GM23338 (cell line): Measurements from ENCODE around the gene TMEM222. TPM values are rescaled to one million over a fixed set of nuclear protein-coding genes. Genes with fewer than 3 reads are reported as not detected.

Source experiments
- ATAC-seq: fragments of 200-7000 bp; cut with Tn5 transposase; 3 replicates; pipeline ENCODE4 v1.9.1; 2020
- DNase-seq: peaks from one replicate; pipeline ENCODE4 v3.0.0-alpha.2; 2015; ENCODE audit warnings: low spot score
- H2AFZ ChIP-seq: fragments of 200-600 bp; sonication (generic); 2 replicates; pipeline ENCODE4 v1.8.0; 2016; ENCODE audit warnings: antibody characterized with exemption, mild to moderate bottlenecking, moderate library complexity
- H3F3A ChIP-seq: fragments of 200-600 bp; sonication (generic); replicated peaks from 2 replicates; pipeline ENCODE4 v1.8.0; 2017; ENCODE audit warnings: antibody characterized with exemption, mixed run types, low read depth
- H3K27ac ChIP-seq: fragments of 200-600 bp; sonication (generic); 2 replicates; pipeline ENCODE4 v1.6.1; 2016; ENCODE audit warnings: low read depth
- H3K27me3 ChIP-seq: fragments of 200-600 bp; sonication (generic); 2 replicates; pipeline ENCODE4 v1.8.0; 2016; ENCODE audit warnings: mild to moderate bottlenecking, mixed run types, moderate library complexity; ENCODE audit not compliant: insufficient read depth
- H3K36me3 ChIP-seq: fragments of 200-600 bp; sonication (generic); 2 replicates; pipeline ENCODE4 v1.8.0; 2016; ENCODE audit warnings: mild to moderate bottlenecking; ENCODE audit not compliant: insufficient read depth
- H3K4me1 ChIP-seq: fragments of 200-600 bp; sonication (generic); 2 replicates; pipeline ENCODE4 v1.8.0; 2016; ENCODE audit warnings: mild to moderate bottlenecking, moderate library complexity; ENCODE audit not compliant: insufficient read depth
- H3K4me2 ChIP-seq: fragments of 200-600 bp; sonication (generic); 2 replicates; pipeline ENCODE4 v1.7.1; 2017; ENCODE audit warnings: mixed run types
- H3K4me3 ChIP-seq: fragments of 200-600 bp; sonication (generic); 2 replicates; pipeline ENCODE4 v1.6.1; 2016; ENCODE audit warnings: mixed run types
- H3K79me2 ChIP-seq: fragments of 200-600 bp; sonication (generic); replicated peaks from 2 replicates; pipeline ENCODE4 v1.8.0; 2017; ENCODE audit warnings: mild to moderate bottlenecking; ENCODE audit not compliant: insufficient read depth
- H3K9me2 ChIP-seq: fragments of 200-600 bp; sonication (generic); 2 replicates; pipeline ENCODE4 v1.8.0; 2017; ENCODE audit not compliant: insufficient read depth
- H4K20me1 ChIP-seq: fragments of 200-600 bp; sonication (generic); replicated peaks from 2 replicates; pipeline ENCODE4 v1.8.0; 2017; ENCODE audit warnings: mild to moderate bottlenecking; ENCODE audit not compliant: insufficient read depth
- H3K27ac Mint-ChIP-seq: 2 replicates; pipeline ENCODE4 v1.8.0; 2020; ENCODE audit warnings: inconsistent platforms, mild to moderate bottlenecking, moderate library complexity, mixed read lengths
- H3K27me3 Mint-ChIP-seq: 3 replicates; pipeline ENCODE4 v1.8.0; 2022; ENCODE audit warnings: low read depth, mild to moderate bottlenecking, moderate library complexity, mixed read lengths, inconsistent platforms; ENCODE audit not compliant: insufficient read depth, poor library complexity
- H3K36me3 Mint-ChIP-seq: 3 replicates; pipeline ENCODE4 v1.8.0; 2021; ENCODE audit warnings: low read depth, mild to moderate bottlenecking, inconsistent platforms, moderate library complexity, mixed read lengths
- H3K4me1 Mint-ChIP-seq: 3 replicates; pipeline ENCODE4 v1.8.0; 2020; ENCODE audit warnings: mild to moderate bottlenecking, inconsistent platforms, mixed read lengths
- H3K4me3 Mint-ChIP-seq: 3 replicates; pipeline ENCODE4 v1.8.0; 2021; ENCODE audit warnings: moderate library complexity, mild to moderate bottlenecking, inconsistent platforms, mixed read lengths
- H3K9me3 Mint-ChIP-seq: 3 replicates; pipeline ENCODE4 v1.8.0; 2020; ENCODE audit warnings: moderate library complexity, mild to moderate bottlenecking, inconsistent platforms, mixed read lengths
- CREB1 ChIP-seq: fragments of 250-450 bp; sonication (Bioruptor Pico); IDR thresholded peaks from 2 replicates; pipeline ENCODE4 v1.5.0; 2020; ENCODE audit warnings: low read depth, mild to moderate bottlenecking, moderate library complexity
- CTCF ChIP-seq, 2 experiments: fragments of 200-600 bp in 1 of 2; sonication (generic) in 1 of 2; conservative IDR thresholded peaks; 2 replicates each; pipeline versions ENCODE4 v1.5.1 to v1.6.1; 2016 to 2017; ENCODE audit warnings: antibody characterized with exemption in 2 of 2, low read depth in 2 of 2, mild to moderate bottlenecking in 2 of 2, moderate library complexity in 1 of 2
- ETS1 ChIP-seq: IDR thresholded peaks from 2 replicates; pipeline ENCODE4 v1.6.1; 2016; ENCODE audit warnings: antibody characterized with exemption
- EZH2 ChIP-seq: fragments of 200-600 bp; sonication (generic); IDR thresholded peaks from one replicate; pipeline ENCODE4 v1.8.0; 2017; ENCODE audit warnings: antibody characterized with exemption, mild to moderate bottlenecking, low read depth; ENCODE audit not compliant: unreplicated experiment
- EZH2phosphoT487 ChIP-seq: fragments of 200-600 bp; sonication (generic); IDR thresholded peaks from one replicate; pipeline ENCODE4 v1.8.1; 2018; ENCODE audit warnings: antibody characterized with exemption; ENCODE audit not compliant: unreplicated experiment
- JUNB ChIP-seq: IDR thresholded peaks from one replicate; pipeline ENCODE4 v1.6.1; 2016; ENCODE audit warnings: antibody characterized with exemption; ENCODE audit not compliant: unreplicated experiment
- NANOG ChIP-seq: IDR thresholded peaks from 2 replicates; pipeline ENCODE4 v1.6.1; 2016; ENCODE audit warnings: antibody characterized with exemption, borderline replicate concordance
- POLR2AphosphoS5 ChIP-seq: IDR thresholded peaks from 2 replicates; pipeline ENCODE4 v1.6.1; 2016; ENCODE audit warnings: antibody characterized with exemption, low read depth
- REST ChIP-seq: IDR thresholded peaks from one replicate; pipeline ENCODE4 v1.6.1; 2018; ENCODE audit warnings: antibody characterized with exemption; ENCODE audit not compliant: unreplicated experiment
- STAT1 ChIP-seq: IDR thresholded peaks from one replicate; pipeline ENCODE4 v1.6.1; 2016; ENCODE audit warnings: antibody characterized with exemption; ENCODE audit not compliant: unreplicated experiment
- ZNF114 ChIP-seq: fragments of 250-450 bp; sonication (Bioruptor Pico); IDR thresholded peaks from 2 replicates; pipeline ENCODE4 v1.5.0; 2020; ENCODE audit warnings: mild to moderate bottlenecking, moderate library complexity
- ZNF331 ChIP-seq: fragments of 250-450 bp; sonication (Bioruptor Pico); IDR thresholded peaks from 2 replicates; pipeline ENCODE4 v1.5.0; 2020; ENCODE audit warnings: low read depth, mild to moderate bottlenecking, moderate library complexity
- polyA plus RNA-seq: library from polyadenylated mRNA; unstranded; fragments of >200 nt; fragmentation: Nextera tagmentation; extraction: Ambion mirVana; gene quantifications from 2 replicates; pipeline ENCODE4 v1.2.1, GENCODE V29; 2016
- total RNA-seq: library from RNA; depleted of rRNA; stranded (reverse); fragments of >200 nt; shearing (Covaris generic); gene quantifications from 2 replicates; pipeline ENCODE4 v1.2.3, GENCODE V29; 2014

TMEM222 gene
- total and polyA plus RNA-seq, 2 experiments from 2014 or later, result 17.8 to 22.6 TPM

GRCh38 chr1:27358038-27358927 lies 36.3 kb downstream of the TMEM222 start:
- H3K9me2 ChIP-seq, result no peaks in the 10 kb centered on the region
- peak overlapping the region; percentile 29; the same call in 1 of the 3 replicates for H3K4me3 Mint-ChIP-seq
- DNase-seq (no peak), ATAC-seq (no peak)
- peaks cover 42% of the 10 kb centered on the region for H3K27me3 Mint-ChIP-seq
- no peaks in the 10 kb centered on the region for H3K79me2 ChIP-seq
- no peak overlapping the region; the same call in 1 of the 2 replicates for H2AFZ ChIP-seq
- peaks cover 8% of the 10 kb centered on the region; the same call in 1 of the 2 replicates for H3F3A ChIP-seq
- peaks cover 5% of the 10 kb centered on the region; the same call in 1 of the 3 replicates for H3K36me3 Mint-ChIP-seq
- no peaks in the 10 kb centered on the region for H3K36me3 ChIP-seq
- H4K20me1 ChIP-seq, result no peaks in the 10 kb centered on the region
- H3K27ac Mint-ChIP-seq, result no peak overlapping the region
- H3K4me1 ChIP-seq, result peaks cover 14% of the 10 kb centered on the region
- no peaks in the 10 kb centered on the region for H3K9me3 Mint-ChIP-seq
- TF ChIP-seq POLR2AphosphoS5 (no peak), NANOG (no peak), JUNB (no peak), ZNF114 (CRISPR knock-in tag) (no peak), CREB1 (CRISPR knock-in tag) (no peak), REST (no peak), ETS1 (no peak), EZH2 (no peak), CTCF (conservative IDR thresholded peaks at IDR 0.05; ENCODE audit: low read depth in 2 of 2) (no peak), ZNF331 (no peak), STAT1 (no peak), EZH2phosphoT487 (no peak)
- peak overlapping the region; percentile 49; the same call in 1 of the 2 replicates for H3K4me2 ChIP-seq
- peaks cover 47% of the 10 kb centered on the region for H3K27me3 ChIP-seq
- no peak overlapping the region for H3K4me3 ChIP-seq
- peaks cover 16% of the 10 kb centered on the region; the same call in 2 of the 3 replicates for H3K4me1 Mint-ChIP-seq
- no peak overlapping the region for H3K27ac ChIP-seq
